H1 (cell line): Measurements from ENCODE around the gene INTS6. TPM values are rescaled to one million over a fixed set of nuclear protein-coding genes. Genes with fewer than 3 reads are reported as not detected.

Source experiments
- CTCF ChIA-PET: fragments of 300-600 bp; sonication (Branson Sonifier 250); formaldehyde crosslinking; loops from one replicate; lab custom pipeline; 2021; ENCODE audit not compliant: partially characterized antibody; lab: Charles Lee
- POLR2A ChIA-PET: fragments of 300-600 bp; sonication (Branson Sonifier 250); formaldehyde crosslinking; loops from one replicate; lab custom pipeline; 2021; ENCODE audit warnings: inconsistent platforms; ENCODE audit not compliant: partially characterized antibody; lab: Charles Lee
- DNase-seq, 2 experiments: peaks; one replicate each; pipeline versions ENCODE4 v3.0.0 to v3.0.0-alpha.2; 2010 to 2022; ENCODE audit warnings: low spot score in 2 of 2, low read depth in 1 of 2, mixed read lengths in 1 of 2
- FAIRE-seq: peaks from 2 replicates; lab custom pipeline; 2011; peaks lifted over from hg19 to GRCh38; lab: Jason Lieb, UNC
- H2AFZ ChIP-seq: 2 replicates; pipeline ENCODE4 v1.8.1; 2012; ENCODE audit warnings: low read length, inconsistent platforms
- H2AK5ac ChIP-seq: 2 replicates; pipeline ENCODE4 v1.6.1; 2013; ENCODE audit warnings: low read depth, low read length
- H2BK120ac ChIP-seq: replicated peaks from 2 replicates; pipeline ENCODE3; 2013; ENCODE audit warnings: low read depth, low read length, inconsistent platforms
- H2BK12ac ChIP-seq: 2 replicates; pipeline ENCODE4 v1.6.1; 2013; ENCODE audit warnings: low read depth, low read length
- H2BK15ac ChIP-seq: 2 replicates; pipeline ENCODE4 v1.6.1; 2013; ENCODE audit warnings: low read length
- H2BK20ac ChIP-seq: 2 replicates; pipeline ENCODE4 v1.6.1; 2013; ENCODE audit warnings: low read length
- H2BK5ac ChIP-seq: 2 replicates; pipeline ENCODE4 v1.6.1; 2013; ENCODE audit warnings: low read depth, low read length
- H3K14ac ChIP-seq: 2 replicates; pipeline ENCODE4 v1.6.1; 2013; ENCODE audit warnings: inconsistent platforms; ENCODE audit not compliant: insufficient read length
- H3K18ac ChIP-seq: 2 replicates; pipeline ENCODE4 v1.6.1; 2013; ENCODE audit warnings: low read length; ENCODE audit errors: extremely low read depth
- H3K23ac ChIP-seq: 2 replicates; pipeline ENCODE4 v1.6.1; 2013; ENCODE audit warnings: inconsistent platforms; ENCODE audit not compliant: insufficient read length
- H3K23me2 ChIP-seq: 2 replicates; pipeline ENCODE4 v1.6.1; 2013; ENCODE audit warnings: low read depth, low read length
- H3K27ac ChIP-seq: 2 replicates; pipeline ENCODE4 v1.6.1; 2011; ENCODE audit warnings: low read depth, low read length, inconsistent platforms
- H3K27me3 ChIP-seq, 4 experiments: replicated peaks in 1 of 4; 1 replicate in 1 of 4; 2 replicates in 3 of 4; pipeline versions ENCODE4 v1.6.1 to v1.8.1; 2011 to 2013; ENCODE audit warnings: low read length in 3 of 4, mild to moderate bottlenecking in 3 of 4, inconsistent platforms in 2 of 4, mixed read lengths in 2 of 4, moderate library complexity in 1 of 4; ENCODE audit not compliant: control insufficient read depth in 3 of 4, insufficient read depth in 3 of 4; ENCODE audit errors: extremely low read depth in 1 of 4
- H3K36me3 ChIP-seq, 4 experiments: 2 replicates each; pipeline versions ENCODE4 v1.6.1 to v1.8.1; 2011 to 2013; ENCODE audit warnings: mild to moderate bottlenecking in 4 of 4, low read length in 3 of 4, moderate library complexity in 2 of 4, control low read depth in 1 of 4, inconsistent platforms in 1 of 4; ENCODE audit not compliant: insufficient read depth in 4 of 4, control insufficient read depth in 2 of 4
- H3K4ac ChIP-seq: replicated peaks from 2 replicates; pipeline ENCODE3; 2013; ENCODE audit warnings: low read length, low read depth, mixed read lengths, inconsistent platforms; ENCODE audit not compliant: insufficient read length
- H3K4me1 ChIP-seq, 4 experiments: replicated peaks in 1 of 4; 1 replicate in 1 of 4; 2 replicates in 3 of 4; pipeline versions ENCODE4 v1.6.1 to v1.8.1; 2011 to 2013; ENCODE audit warnings: low read length in 3 of 4, inconsistent platforms in 2 of 4, mixed read lengths in 1 of 4; ENCODE audit not compliant: insufficient read depth in 4 of 4, control insufficient read depth in 3 of 4
- H3K4me2 ChIP-seq, 2 experiments: 2 replicates each; pipeline versions ENCODE4 v1.6.1 to v1.8.1; 2011 to 2013; ENCODE audit warnings: low read depth in 2 of 2, low read length in 2 of 2, control low read depth in 1 of 2, inconsistent platforms in 1 of 2, mild to moderate bottlenecking in 1 of 2; ENCODE audit not compliant: insufficient read depth in 1 of 2
- H3K4me3 ChIP-seq, 4 experiments: fragments of 200-600, 300-600 bp in 1 of 4; sonication (generic), shearing (Covaris generic), sonication (Bioruptor Twin) in 1 of 4; 2 replicates each; pipeline versions ENCODE4 v1.5.1 to v1.8.1; 2011 to 2016; ENCODE audit warnings: low read length in 4 of 4, low read depth in 3 of 4, control low read depth in 2 of 4, inconsistent platforms in 2 of 4, mild to moderate bottlenecking in 2 of 4, mixed read lengths in 1 of 4, moderate library complexity in 1 of 4; ENCODE audit not compliant: insufficient read depth in 2 of 4; ENCODE audit errors: extremely low read depth in 1 of 4
- H3K56ac ChIP-seq: replicated peaks from 2 replicates; pipeline ENCODE3; 2013; ENCODE audit warnings: low read depth, mild to moderate bottlenecking, mixed read lengths, low read length, inconsistent platforms; ENCODE audit not compliant: insufficient read length
- H3K79me1 ChIP-seq: 2 replicates; pipeline ENCODE4 v1.6.1; 2013; ENCODE audit warnings: low read depth, low read length, control low read depth
- H3K79me2 ChIP-seq, 2 experiments: 2 replicates each; pipeline versions ENCODE4 v1.6.1 to v1.8.1; 2012 to 2013; ENCODE audit warnings: low read length in 2 of 2, mild to moderate bottlenecking in 2 of 2, inconsistent platforms in 1 of 2; ENCODE audit not compliant: insufficient read depth in 2 of 2, control insufficient read depth in 1 of 2
- H3K9ac ChIP-seq, 4 experiments: replicated peaks in 1 of 4; 1 replicate in 1 of 4; 2 replicates in 3 of 4; pipeline versions ENCODE4 v1.6.1 to v1.8.1; 2011 to 2013; ENCODE audit warnings: low read depth in 3 of 4, low read length in 3 of 4, control low read depth in 2 of 4, mild to moderate bottlenecking in 2 of 4, moderate library complexity in 2 of 4, inconsistent platforms in 1 of 4; ENCODE audit errors: extremely low read depth in 1 of 4
- H3K9me3 ChIP-seq, 2 experiments: 2 replicates each; pipeline versions ENCODE4 v1.6.1 to v1.8.1; 2012 to 2013; ENCODE audit warnings: mild to moderate bottlenecking in 2 of 2, moderate library complexity in 2 of 2, control low read depth in 1 of 2, inconsistent platforms in 1 of 2, low read depth in 1 of 2, low read length in 1 of 2, mixed read lengths in 1 of 2; ENCODE audit not compliant: insufficient read depth in 2 of 2
- H4K20me1 ChIP-seq, 2 experiments: replicated peaks in 1 of 2; 2 replicates each; pipeline versions ENCODE3 to v1.8.1; 2011 to 2013; ENCODE audit warnings: inconsistent platforms in 2 of 2, low read length in 2 of 2, mild to moderate bottlenecking in 1 of 2; ENCODE audit not compliant: insufficient read depth in 2 of 2, control insufficient read depth in 1 of 2
- H4K5ac ChIP-seq: 2 replicates; pipeline ENCODE4 v1.6.1; 2013; ENCODE audit warnings: low read length, low read depth, mixed read lengths, inconsistent platforms; ENCODE audit not compliant: insufficient read length
- H4K8ac ChIP-seq: 2 replicates; pipeline ENCODE4 v1.8.0; 2013; ENCODE audit warnings: mild to moderate bottlenecking, moderate library complexity, low read length, inconsistent platforms; ENCODE audit not compliant: insufficient read depth; ENCODE audit errors: extremely low read depth
- H4K91ac ChIP-seq: replicated peaks from 2 replicates; pipeline ENCODE3; 2013; ENCODE audit warnings: low read length, mixed read lengths, inconsistent platforms; ENCODE audit not compliant: insufficient read length
- CBX5 ChIP-seq: fragments of 300-800, 300-1000 bp; sonication (generic); IDR thresholded peaks from 2 replicates; pipeline ENCODE4 v1.7.1; 2016; ENCODE audit warnings: antibody characterized with exemption, low read length, low read depth
- CEBPB ChIP-seq: IDR thresholded peaks from 2 replicates; pipeline ENCODE4 v1.6.1; 2012; ENCODE audit warnings: low read depth, low read length
- CHD1 ChIP-seq: IDR thresholded peaks from 2 replicates; pipeline ENCODE4 v1.6.1; 2012; ENCODE audit warnings: low read depth, low read length, improper control_type of control experiment
- KDM5A ChIP-seq: fragments of 200-600 bp; IDR thresholded peaks from 2 replicates; pipeline ENCODE4 v1.7.1; 2012; ENCODE audit warnings: mild to moderate bottlenecking, low read length, inconsistent platforms, mixed read lengths
- RAD21 ChIP-seq, 2 experiments: IDR thresholded peaks in 1 of 2; conservative IDR thresholded peaks in 1 of 2; 2 replicates each; pipeline ENCODE4 v1.6.1; 2011; ENCODE audit warnings: low read depth in 2 of 2, low read length in 2 of 2, improper control_type of control experiment in 1 of 2, inconsistent platforms in 1 of 2, mild to moderate bottlenecking in 1 of 2, moderate library complexity in 1 of 2
- RXRA ChIP-seq: IDR thresholded peaks from 2 replicates; pipeline ENCODE4 v1.6.1; 2011; ENCODE audit warnings: low read depth, mild to moderate bottlenecking, low read length, moderate library complexity; ENCODE audit not compliant: insufficient read depth
- SAP30 ChIP-seq: fragments of 300-600 bp; sonication (generic); IDR thresholded peaks from 2 replicates; pipeline ENCODE4 v1.7.1; 2012; ENCODE audit warnings: low read length, moderate library complexity, mild to moderate bottlenecking, inconsistent platforms; ENCODE audit not compliant: insufficient read depth, insufficient replicate concordance
- YY1 ChIP-seq: IDR thresholded peaks from 2 replicates; pipeline ENCODE4 v1.6.1; 2011; ENCODE audit warnings: low read depth, mild to moderate bottlenecking, low read length
- WGBS, 2 experiments: shearing (Covaris generic) in 1 of 2; methylation state at CpG; one replicate each; pipeline versions ENCODE4 v1.1.6 to v1.1.7; 2013 to 2015; ENCODE audit warnings: low lambda C conversion rate in 2 of 2, mixed read lengths in 2 of 2, inconsistent platforms in 1 of 2, low coverage in 1 of 2, missing lambda C conversion rate in 1 of 2; ENCODE audit not compliant: insufficient replicate concordance in 2 of 2, insufficient coverage in 1 of 2, insufficient read length in 1 of 2; ENCODE audit errors: extremely low coverage in 1 of 2, missing lambda C conversion rate in 1 of 2; 5-methylcytosine and 5-hydroxymethylcytosine counted together
- polyA plus RNA-seq, 7 experiments: library from polyadenylated mRNA; depleted of rRNA in 3 of 7; stranded (reverse) in 5 of 7; unstranded in 2 of 7; fragments of >200 nt in 5 of 7; fragments of 200-250 nt in 2 of 7; gene quantifications; 1 replicate in 5 of 7; 2 replicates in 1 of 7; 4 replicates in 1 of 7; pipeline versions ENCODE4 v1.2.1 to v1.2.3, GENCODE V29; 2011 to 2013; ENCODE audit warnings: missing spikeins in 2 of 7, mixed read lengths in 2 of 7
- total RNA-seq: library from RNA; stranded (reverse); fragmentation: NEBNext Ultra II Directional; extraction: Animal tissue kit (Norgen Biotek cat#: 25700); gene quantifications from 2 replicates; pipeline ENCODE4 v1.2.1, GENCODE V29; 2021
- TF ChIP-seq, protein P1 (sequence below): IDR thresholded peaks from 2 replicates; pipeline ENCODE4 v1.6.1; 2012; ENCODE audit warnings: inconsistent platforms
- TF ChIP-seq, protein P2 (sequence below), 3 experiments: IDR thresholded peaks; 1 replicate in 2 of 3; 2 replicates in 1 of 3; pipeline versions ENCODE4 v1.5.1 to v1.6.1; 2011; ENCODE audit warnings: low read length in 3 of 3, mild to moderate bottlenecking in 3 of 3, inconsistent platforms in 2 of 3, low read depth in 1 of 3, moderate library complexity in 1 of 3; ENCODE audit not compliant: insufficient read depth in 1 of 3; ENCODE audit errors: control extremely low read depth in 1 of 3

INTS6 gene
- total and polyA plus RNA-seq, 2 of the 8 experiments (the other 6 are each of a cell fraction or from before 2014, with no cell fraction given) = 12.6 to 42.8 TPM

DNA sequence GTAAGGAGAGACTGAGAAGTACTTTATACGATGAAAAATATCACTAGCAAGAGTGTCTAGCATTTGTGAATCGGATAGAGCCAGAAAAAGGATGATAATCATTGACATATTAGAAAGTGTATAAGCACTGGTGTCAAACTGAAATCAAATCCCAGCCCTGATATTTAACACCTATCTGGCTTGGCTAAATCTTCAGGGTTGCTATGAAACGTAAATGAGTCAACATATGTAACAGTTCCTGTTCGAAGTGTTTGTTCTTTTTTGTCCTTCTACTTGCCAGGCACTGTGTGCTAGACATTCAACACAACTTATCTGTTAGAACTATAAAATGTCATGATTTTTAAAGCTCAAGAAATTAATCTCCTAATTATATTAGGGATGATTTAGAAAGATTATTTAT, 72.6 kb downstream of the INTS6 start:
- FAIRE-seq = no peak
- WGBS, 2 experiments = 90% methylated on average over 4 of the region's 4 CpGs; no CpG with 5 or more reads in 1 of the 2 experiments
- TF ChIP-seq KDM5A (no peak), RXRA (no peak), YY1 (no peak), CEBPB (no peak), CBX5 (no peak), CHD1 (no peak), RAD21 (IDR thresholded peaks at IDR 0.05 in 1 of 2, conservative IDR thresholded peaks at IDR 0.05 in 1 of 2; ENCODE audit: low read depth in 2 of 2, low read length in 2 of 2) (no peak), SAP30 (no peak)
- TF ChIP-seq, protein P1, sequence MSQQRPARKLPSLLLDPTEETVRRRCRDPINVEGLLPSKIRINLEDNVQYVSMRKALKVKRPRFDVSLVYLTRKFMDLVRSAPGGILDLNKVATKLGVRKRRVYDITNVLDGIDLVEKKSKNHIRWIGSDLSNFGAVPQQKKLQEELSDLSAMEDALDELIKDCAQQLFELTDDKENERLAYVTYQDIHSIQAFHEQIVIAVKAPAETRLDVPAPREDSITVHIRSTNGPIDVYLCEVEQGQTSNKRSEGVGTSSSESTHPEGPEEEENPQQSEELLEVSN = no peak
- TF ChIP-seq, protein P2, sequence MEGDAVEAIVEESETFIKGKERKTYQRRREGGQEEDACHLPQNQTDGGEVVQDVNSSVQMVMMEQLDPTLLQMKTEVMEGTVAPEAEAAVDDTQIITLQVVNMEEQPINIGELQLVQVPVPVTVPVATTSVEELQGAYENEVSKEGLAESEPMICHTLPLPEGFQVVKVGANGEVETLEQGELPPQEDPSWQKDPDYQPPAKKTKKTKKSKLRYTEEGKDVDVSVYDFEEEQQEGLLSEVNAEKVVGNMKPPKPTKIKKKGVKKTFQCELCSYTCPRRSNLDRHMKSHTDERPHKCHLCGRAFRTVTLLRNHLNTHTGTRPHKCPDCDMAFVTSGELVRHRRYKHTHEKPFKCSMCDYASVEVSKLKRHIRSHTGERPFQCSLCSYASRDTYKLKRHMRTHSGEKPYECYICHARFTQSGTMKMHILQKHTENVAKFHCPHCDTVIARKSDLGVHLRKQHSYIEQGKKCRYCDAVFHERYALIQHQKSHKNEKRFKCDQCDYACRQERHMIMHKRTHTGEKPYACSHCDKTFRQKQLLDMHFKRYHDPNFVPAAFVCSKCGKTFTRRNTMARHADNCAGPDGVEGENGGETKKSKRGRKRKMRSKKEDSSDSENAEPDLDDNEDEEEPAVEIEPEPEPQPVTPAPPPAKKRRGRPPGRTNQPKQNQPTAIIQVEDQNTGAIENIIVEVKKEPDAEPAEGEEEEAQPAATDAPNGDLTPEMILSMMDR (IDR thresholded peaks at IDR 0.05; ENCODE audit: control extremely low read depth in 1 of 3, insufficient read depth in 1 of 3, low read depth in 1 of 3, low read length in 3 of 3) = no peak

More for the DNA sequence above, 72.6 kb downstream of the INTS6 start:
- no peak overlapping the region for H3K4me2 ChIP-seq
- H3K79me2 ChIP-seq = 0 out of 4 replicates have a peak, but pooled peaks cover 0 to 3% of the 10 kb centered on the region in 2 experiments
- H2AFZ ChIP-seq = no peak overlapping the region
- no peaks in the 10 kb centered on the region for H3K4me1 ChIP-seq
- no peak overlapping the region for H3K23ac ChIP-seq
- H3K36me3 ChIP-seq = peaks cover 0 to 69% (median 26%) of the 10 kb centered on the region in 4 experiments; a peak in 7 of 8 replicates
- no peak overlapping the region for H4K91ac ChIP-seq
- H3K18ac ChIP-seq = no peak overlapping the region
- H3K9ac ChIP-seq = no peak overlapping the region
- no peaks in the 10 kb centered on the region for H3K79me1 ChIP-seq
- no peaks in the 10 kb centered on the region for H3K9me3 ChIP-seq
- H2AK5ac ChIP-seq = no peak overlapping the region
- no peaks in the 10 kb centered on the region for H3K23me2 ChIP-seq
- H3K14ac ChIP-seq = no peak overlapping the region
- no peaks in the 10 kb centered on the region for H4K20me1 ChIP-seq
- H3K4me3 ChIP-seq = no peak overlapping the region
- H3K27me3 ChIP-seq = no peaks in the 10 kb centered on the region
- H3K4ac ChIP-seq = no peak overlapping the region
- H2BK20ac ChIP-seq = no peak overlapping the region
- DNase-seq = no peak
- POLR2A ChIA-PET = interaction anchor here (0.8 kb wide), 1 partner anchor 39 kb away, joined by 3 read pairs; no protein-coding TSS in a partner anchor
- CTCF ChIA-PET = interaction anchor here (1.2 to 1.3 kb wide), 2 partner anchors 97 to 259 kb away, joined by 3 to 4 read pairs; no protein-coding TSS in a partner anchor
- H2BK15ac ChIP-seq = no peak overlapping the region
- no peak overlapping the region for H2BK5ac ChIP-seq
- no peak overlapping the region for H3K27ac ChIP-seq
- no peak overlapping the region for H3K56ac ChIP-seq
- H4K5ac ChIP-seq = no peak overlapping the region
- H2BK120ac ChIP-seq = no peak overlapping the region
- H2BK12ac ChIP-seq = no peak overlapping the region
- H4K8ac ChIP-seq = no peak overlapping the region
